ENCODE data around the gene ADAP1.

DNA sequence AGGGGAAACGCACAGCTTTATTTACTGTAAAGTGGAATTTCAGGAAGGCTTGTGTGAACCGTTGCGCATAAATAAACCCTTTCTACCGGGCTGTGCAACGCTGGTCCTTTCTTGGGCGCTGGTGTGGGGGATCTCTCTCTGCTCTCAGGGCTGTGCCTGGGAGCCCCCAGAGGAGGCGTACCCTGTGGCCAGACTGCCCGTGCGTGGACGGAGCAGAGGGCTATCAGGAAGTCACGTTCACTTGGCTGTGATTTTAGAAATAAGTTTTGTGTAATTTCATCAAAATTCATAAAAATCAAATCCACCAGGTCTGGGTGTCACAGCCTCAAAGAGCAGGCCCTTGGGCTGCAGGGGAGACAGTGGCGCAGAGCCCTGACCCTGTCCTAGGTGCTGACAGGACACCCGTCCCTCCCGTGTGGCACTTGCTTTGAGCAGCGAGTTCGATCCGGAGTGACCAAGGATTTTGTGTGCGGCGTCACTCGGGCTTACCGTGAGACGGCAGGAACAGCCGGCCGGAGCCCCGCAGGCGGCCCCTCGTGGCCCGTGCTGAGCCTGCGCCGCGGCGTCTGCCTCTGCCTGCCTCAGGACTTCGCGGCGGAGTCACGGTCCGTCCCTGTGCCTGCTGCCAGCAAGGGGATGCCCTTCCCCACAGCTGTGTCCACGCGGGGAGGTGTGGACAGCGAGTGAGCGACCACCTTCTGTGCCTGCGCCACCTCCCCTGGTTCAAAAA lies 58.0 kb downstream of the ADAP1 start:
- TF ChIP-seq EZH2 (IDR thresholded peaks at IDR 0.05; ENCODE audit: borderline replicate concordance, low read depth, low read length, severe bottlenecking): no peak
- TF ChIP-seq CTCF (IDR thresholded peaks at IDR 0.05; ENCODE audit: borderline replicate concordance, extremely low read depth, low read length, poor library complexity, severe bottlenecking): no peak

Measured in DND-41 (cell line).